ENCODE results near the gene SPATS2L. TPM values are rescaled to one million over a fixed set of nuclear protein-coding genes. Genes with fewer than 3 reads are reported as not detected.

SPATS2L gene
- total RNA-seq, 4 donors from 2014 or later: 99.0 to 142 (median 124) TPM

DNA sequence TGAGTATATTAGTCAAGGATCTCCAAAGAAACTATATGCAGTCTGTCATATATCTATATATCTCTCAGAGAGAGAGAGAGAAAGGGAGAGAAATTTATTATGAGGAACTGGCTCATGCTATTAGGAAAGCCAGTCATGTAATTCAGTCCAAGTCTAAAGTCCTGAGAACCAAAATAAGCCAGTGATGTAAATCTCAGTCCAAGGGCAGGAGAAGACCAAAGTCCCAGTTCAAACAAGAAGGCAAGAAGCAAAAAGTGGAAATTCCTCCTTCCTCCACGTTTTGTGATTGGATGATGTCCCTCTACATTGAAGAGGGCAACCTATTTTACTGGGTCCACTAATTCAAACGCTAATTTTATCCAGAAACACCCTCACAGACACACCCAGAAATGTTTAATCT is 34.2 kb upstream of the SPATS2L start:
- Histone ChIP-seq H3K36me3 (no peaks in the 10 kb centered on the region), H3K4me3 (no peak overlapping the region), H3K9me3 (no peaks in the 10 kb centered on the region), H3K4me1 (no peaks in the 10 kb centered on the region), H3K27ac (no peak overlapping the region), H3K27me3 (no peaks in the 10 kb centered on the region)
- no peak for DNase-seq
- TF ChIP-seq CTCF (IDR thresholded peaks at IDR 0.05): no peak
- no peak for TF ChIP-seq POLR2A (IDR thresholded peaks at IDR 0.05)

GRCh38 chr2:200274116-200275075 is 32.1 kb upstream of the SPATS2L start:
- no peak for TF ChIP-seq POLR2A (IDR thresholded peaks at IDR 0.05)
- TF ChIP-seq CTCF (IDR thresholded peaks at IDR 0.05): no peak
- H3K9me3 ChIP-seq: no peaks in the 10 kb centered on the region
- H3K4me1 ChIP-seq: no peaks in the 10 kb centered on the region
- H3K27ac ChIP-seq: no peak overlapping the region
- no peaks in the 10 kb centered on the region for H3K36me3 ChIP-seq
- DNase-seq: no peak
- H3K27me3 ChIP-seq: no peaks in the 10 kb centered on the region
- no peak overlapping the region for H3K4me3 ChIP-seq

- no peaks in the 10 kb centered on the region for H3K36me3 ChIP-seq
- H3K4me3 ChIP-seq: no peak overlapping the region
- no peak overlapping the region for H3K27ac ChIP-seq
- no peaks in the 10 kb centered on the region for H3K4me1 ChIP-seq
- no peaks in the 10 kb centered on the region for H3K9me3 ChIP-seq
- TF ChIP-seq CTCF (IDR thresholded peaks at IDR 0.05) (no peak), POLR2A (IDR thresholded peaks at IDR 0.05) (no peak)
- no peak for DNase-seq
- no peaks in the 10 kb centered on the region for H3K27me3 ChIP-seq
These were observed 31.0 kb upstream of the SPATS2L start for GRCh38 chr2:200275295-200276013.

- H3K27me3 ChIP-seq: no peaks in the 10 kb centered on the region
- H3K4me1 ChIP-seq: no peaks in the 10 kb centered on the region
- H3K36me3 ChIP-seq: no peaks in the 10 kb centered on the region
- TF ChIP-seq CTCF (IDR thresholded peaks at IDR 0.05): no peak
- no peaks in the 10 kb centered on the region for H3K9me3 ChIP-seq
- H3K27ac ChIP-seq: no peak overlapping the region
- H3K4me3 ChIP-seq: no peak overlapping the region
- DNase-seq: no peak
These were observed 30.0 kb upstream of the SPATS2L start for GRCh38 chr2:200276472-200276871.

- Histone ChIP-seq H3K27me3 (no peaks in the 10 kb centered on the region), H3K4me1 (no peaks in the 10 kb centered on the region), H3K27ac (no peak overlapping the region), H3K4me3 (no peak overlapping the region), H3K36me3 (no peaks in the 10 kb centered on the region), H3K9me3 (no peaks in the 10 kb centered on the region)
- DNase-seq: no peak
- TF ChIP-seq CTCF (IDR thresholded peaks at IDR 0.05) (no peak), POLR2A (IDR thresholded peaks at IDR 0.05) (no peak)
These were observed 27.7 kb upstream of the SPATS2L start for GRCh38 chr2:200278694-200279316.
